Activated CD8-positive, alpha-beta memory T cell treated with anti-CD3 and anti-CD28 coated beads, Interleukin-2, amount 50 U/mL, for 1 hour (primary cell): Measurements from ENCODE around the gene SYNE2.
"Not testable (repeated sequence)": the region's sequence is repeated elsewhere in the genome, so short reads cannot be mapped to it uniquely, and the experiment has no call there.

ENCODE experiments used
- DNase-seq: peaks from one replicate; pipeline ENCODE4 v3.0.0-alpha.2; 2020; ENCODE audit errors: extremely low read depth

SYNE2 gene

GRCh38 chr14:64025479-64025878, 172.7 kb downstream of the SYNE2 start:
- no peak for DNase-seq

GRCh38 chr14:64026600-64026999, 173.8 kb downstream of the SYNE2 start:
- no peak for DNase-seq

GRCh38 chr14:64035143-64035542, 182.3 kb downstream of the SYNE2 start:
- DNase-seq, result no peak

- DNase-seq, result not testable (repeated sequence)
Measured at GRCh38 chr14:64037869-64038745, 185.3 kb downstream of the SYNE2 start.

- no peak for DNase-seq
Measured at GRCh38 chr14:64038841-64039542, 186.2 kb downstream of the SYNE2 start.

- DNase-seq, result no peak
Measured at GRCh38 chr14:64040044-64040443, 187.2 kb downstream of the SYNE2 start.

- not testable (repeated sequence) for DNase-seq
Measured at GRCh38 chr14:64043296-64043695, 190.5 kb downstream of the SYNE2 start.

GRCh38 chr14:64045091-64045490, 192.3 kb downstream of the SYNE2 start:
- no peak for DNase-seq

- no peak for DNase-seq
Measured at GRCh38 chr14:64049616-64050381, 197.0 kb downstream of the SYNE2 start.

- no peak for DNase-seq
Measured at GRCh38 chr14:64053694-64054669, 201.2 kb downstream of the SYNE2 start.

- no peak for DNase-seq
Measured at GRCh38 chr14:64059454-64060198, 206.8 kb downstream of the SYNE2 start.

GRCh38 chr14:64060199-64060545, 207.4 kb downstream of the SYNE2 start:
- no peak for DNase-seq

GRCh38 chr14:64060648-64061096, 207.9 kb downstream of the SYNE2 start:
- no peak for DNase-seq

- DNase-seq, result no peak
Measured at GRCh38 chr14:64061115-64061514, 208.3 kb downstream of the SYNE2 start.

GRCh38 chr14:64061706-64062105, 208.9 kb downstream of the SYNE2 start:
- no peak for DNase-seq

GRCh38 chr14:64062381-64063115, 209.7 kb downstream of the SYNE2 start:
- no peak for DNase-seq

- no peak for DNase-seq
Measured at GRCh38 chr14:64064447-64064846, 211.6 kb downstream of the SYNE2 start.

GRCh38 chr14:64069634-64070359, 217.0 kb downstream of the SYNE2 start:
- no peak for DNase-seq
